HepG2 (cell line): ENCODE data around the gene TOP2A. TPM values are rescaled to one million over a fixed set of nuclear protein-coding genes. Genes with fewer than 3 reads are reported as not detected.

Experiments used
- FUBP1 ChIP-seq: sonication (generic); formaldehyde crosslinking; IDR thresholded peaks from 2 replicates; pipeline ENCODE4 v1.5.1; 2020; ENCODE audit warnings: missing genetic modification reagents, mild to moderate bottlenecking, borderline replicate concordance
- GTF2F1 ChIP-seq: fragments of 150-350 bp; IDR thresholded peaks from 2 replicates; pipeline ENCODE4 v1.6.1; 2014; ENCODE audit warnings: low read length
- HDAC6 ChIP-seq: fragments of 200-600 bp; sonication (generic); IDR thresholded peaks from 2 replicates; pipeline ENCODE4 v1.7.0; 2017; ENCODE audit warnings: mild to moderate bottlenecking, antibody characterized with exemption, low read length, low read depth
- HOMEZ ChIP-seq: IDR thresholded peaks from 2 replicates; pipeline ENCODE4 v1.6.1; 2016; ENCODE audit warnings: low read depth
- IKZF1 ChIP-seq: fragments of 450-650 bp; IDR thresholded peaks from 2 replicates; pipeline ENCODE4 v1.7.1; 2016
- IKZF5 ChIP-seq: IDR thresholded peaks from 2 replicates; pipeline ENCODE4 v1.6.1; 2018; ENCODE audit warnings: missing genetic modification reagents, mild to moderate bottlenecking, missing compliant biosample characterization
- NR2F2 ChIP-seq: IDR thresholded peaks from 2 replicates; pipeline ENCODE4 v1.6.1; 2012; ENCODE audit warnings: low read depth, inconsistent platforms, borderline replicate concordance
- PCBP2 ChIP-seq: fragments of 200-400 bp; formaldehyde crosslinking; optimal IDR thresholded peaks from 2 replicates; pipeline ENCODE3; 2018; ENCODE audit warnings: low read length, low read depth; ENCODE audit not compliant: poor library complexity, severe bottlenecking
- RFX3 ChIP-seq: IDR thresholded peaks from 2 replicates; pipeline ENCODE4 v1.6.1; 2016; ENCODE audit warnings: missing biosample characterization, missing genetic modification reagents
- RORA ChIP-seq: sonication (generic); formaldehyde crosslinking; IDR thresholded peaks from 2 replicates; pipeline ENCODE4 v1.5.0; 2020; ENCODE audit warnings: mild to moderate bottlenecking, missing genetic modification reagents, moderate library complexity
- SMAD3 ChIP-seq: sonication (generic); formaldehyde crosslinking; IDR thresholded peaks from 2 replicates; pipeline ENCODE4 v1.4.0; 2020; ENCODE audit warnings: missing genetic modification reagents
- SMARCC2 ChIP-seq: fragments of 450-650 bp; IDR thresholded peaks from 2 replicates; pipeline ENCODE4 v1.6.1; 2017; ENCODE audit warnings: antibody characterized with exemption, mild to moderate bottlenecking
- SOX5 ChIP-seq: IDR thresholded peaks from 2 replicates; pipeline ENCODE4 v1.6.1; 2016; ENCODE audit warnings: borderline replicate concordance
- SP5 ChIP-seq: IDR thresholded peaks from 2 replicates; pipeline ENCODE4 v1.6.1; 2016; ENCODE audit warnings: low read depth, borderline replicate concordance
- STAT5B ChIP-seq: sonication (generic); formaldehyde crosslinking; IDR thresholded peaks from 2 replicates; pipeline ENCODE4 v1.4.0; 2020; ENCODE audit warnings: missing genetic modification reagents
- ZBTB33 ChIP-seq: sonication (generic); formaldehyde crosslinking; IDR thresholded peaks from 2 replicates; pipeline ENCODE4 v1.4.0; 2020; ENCODE audit warnings: missing genetic modification reagents
- ZBTB34 ChIP-seq: sonication (generic); formaldehyde crosslinking; IDR thresholded peaks from 2 replicates; pipeline ENCODE4 v1.8.0; 2022; ENCODE audit warnings: mild to moderate bottlenecking, missing genetic modification reagents
- ZBTB7B ChIP-seq: sonication (generic); formaldehyde crosslinking; IDR thresholded peaks from 2 replicates; pipeline ENCODE4 v1.4.0; 2020; ENCODE audit warnings: missing genetic modification reagents
- ZNF205 ChIP-seq: IDR thresholded peaks from 2 replicates; pipeline ENCODE4 v1.6.1; 2018; ENCODE audit warnings: missing biosample characterization, missing genetic modification reagents
- ZNF232 ChIP-seq: sonication (generic); formaldehyde crosslinking; IDR thresholded peaks from 2 replicates; pipeline ENCODE4 v1.4.0; 2020; ENCODE audit warnings: missing genetic modification reagents, borderline replicate concordance
- ZNF235 ChIP-seq: sonication (generic); formaldehyde crosslinking; IDR thresholded peaks from 2 replicates; pipeline ENCODE4 v1.8.1; 2023; ENCODE audit warnings: mild to moderate bottlenecking, missing genetic modification reagents, borderline replicate concordance
- ZNF598 ChIP-seq: sonication (generic); formaldehyde crosslinking; IDR thresholded peaks from 2 replicates; pipeline ENCODE4 v1.5.1; 2020; ENCODE audit warnings: mild to moderate bottlenecking, missing genetic modification reagents, borderline replicate concordance
- ZNF83 ChIP-seq: sonication (generic); formaldehyde crosslinking; IDR thresholded peaks from 2 replicates; pipeline ENCODE4 v1.4.0; 2020; ENCODE audit warnings: missing genetic modification reagents, mild to moderate bottlenecking, borderline replicate concordance
- polyA plus RNA-seq, 8 experiments: library from polyadenylated mRNA; depleted of rRNA in 3 of 8; stranded (reverse) in 7 of 8; unstranded in 1 of 8; fragments of >200 nt; fragmentation: Illumina TruSeq in 4 of 8; extraction: Trizol in 4 of 8; gene quantifications; 2 replicates each; pipeline versions ENCODE4 v1.2.1 to v1.2.3, GENCODE V29; 2011 to 2016; ENCODE audit warnings: low read depth in 4 of 8, missing spikeins in 1 of 8, mixed read lengths in 1 of 8; ENCODE audit not compliant: insufficient read depth in 1 of 8
- total RNA-seq, 5 experiments: library from RNA; depleted of rRNA; stranded (reverse); fragments of >200 nt; fragmentation: Illumina TruSeq; extraction: Trizol; gene quantifications; 2 replicates each; pipeline ENCODE4 v1.2.3, GENCODE V29; 2016; ENCODE audit warnings: low read depth in 1 of 5

TOP2A gene
- total and polyA plus RNA-seq, 2 of the 13 experiments (the other 11 are each of a cell fraction or from before 2014, with no cell fraction given), result 108 to 327 TPM

GRCh38 chr17:40417609-40418427 is at the start of gene TOP2A (continued):
- peak; percentile 92 for TF ChIP-seq ZBTB34 (CRISPR knock-in tag)
- no peak for TF ChIP-seq ZBTB33 (CRISPR knock-in tag)
- no peak; the same call in 1 of the 2 replicates for TF ChIP-seq ZNF232 (CRISPR knock-in tag)
- TF ChIP-seq FUBP1 (CRISPR knock-in tag), result no peak
- peak; percentile 19; the same call in 1 of the 2 replicates for TF ChIP-seq ZBTB7B (CRISPR knock-in tag)
- TF ChIP-seq PCBP2, result no peak
- no peak for TF ChIP-seq IKZF1
- no peak for TF ChIP-seq RFX3
- no peak for TF ChIP-seq SP5 (CRISPR knock-in tag)
- no peak; the same call in 1 of the 2 replicates for TF ChIP-seq NR2F2
- TF ChIP-seq ZNF235 (CRISPR knock-in tag), result no peak
- peak; percentile 73; the same call in 1 of the 2 replicates for TF ChIP-seq GTF2F1
- TF ChIP-seq SMAD3 (CRISPR knock-in tag), result 0 out of 2 replicates have a peak, but pooled peaks have one; percentile 70
- TF ChIP-seq ZNF598 (CRISPR knock-in tag), result peak; percentile 97
- TF ChIP-seq RORA, result no peak
- no peak for TF ChIP-seq SMARCC2
- no peak for TF ChIP-seq SOX5 (CRISPR knock-in tag)
- TF ChIP-seq ZNF83 (CRISPR knock-in tag), result no peak
- TF ChIP-seq HOMEZ, result peak; percentile 70
- TF ChIP-seq STAT5B, result no peak
- TF ChIP-seq HDAC6, result no peak
- TF ChIP-seq ZNF205 (CRISPR knock-in tag), result 0 out of 2 replicates have a peak, but pooled peaks have one; percentile 31
- peak; percentile 68; the same call in 1 of the 2 replicates for TF ChIP-seq IKZF5
